ENCODE measurements around the gene IL21.

The IL21 gene

DNA sequence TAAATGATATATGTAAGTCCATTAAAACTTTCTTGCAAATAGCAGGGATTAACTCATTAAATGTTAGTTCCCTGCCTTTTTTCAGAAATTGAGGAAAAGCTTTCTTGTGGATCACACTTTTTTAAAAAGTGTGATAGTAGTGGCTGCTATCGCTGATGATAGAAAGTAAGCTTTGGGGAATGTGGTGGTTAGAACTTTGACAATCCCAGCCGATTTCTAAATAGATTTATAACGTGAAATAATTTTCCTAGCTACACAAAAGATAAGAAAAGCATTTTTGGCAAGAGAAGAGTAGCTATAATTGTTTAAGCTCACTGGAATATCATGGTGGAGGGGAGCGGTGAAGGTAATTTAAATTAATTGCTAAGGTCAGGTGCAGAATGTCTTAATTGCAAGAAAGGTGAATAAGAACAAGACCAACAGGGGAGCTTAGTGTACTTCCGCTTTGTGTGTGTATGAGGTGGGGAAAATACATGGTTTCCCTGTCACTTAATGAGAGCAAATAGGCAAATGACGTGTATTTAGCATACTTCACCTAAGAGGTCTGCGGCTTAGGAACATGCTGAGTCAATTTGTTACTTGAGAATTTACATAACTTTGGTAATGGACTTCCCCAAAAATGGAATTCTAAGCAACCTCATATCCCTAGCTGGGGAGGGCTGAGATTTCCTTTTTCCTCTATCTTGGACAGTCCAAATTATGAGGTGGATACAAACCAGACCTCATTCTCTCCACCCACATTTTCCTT, 11.7 kb upstream of the IL21 start:
- no peak for DNase-seq

- no peak for DNase-seq
Observed at GRCh38 chr4:122625156-122625555, 4.3 kb upstream of the IL21 start.

DNA sequence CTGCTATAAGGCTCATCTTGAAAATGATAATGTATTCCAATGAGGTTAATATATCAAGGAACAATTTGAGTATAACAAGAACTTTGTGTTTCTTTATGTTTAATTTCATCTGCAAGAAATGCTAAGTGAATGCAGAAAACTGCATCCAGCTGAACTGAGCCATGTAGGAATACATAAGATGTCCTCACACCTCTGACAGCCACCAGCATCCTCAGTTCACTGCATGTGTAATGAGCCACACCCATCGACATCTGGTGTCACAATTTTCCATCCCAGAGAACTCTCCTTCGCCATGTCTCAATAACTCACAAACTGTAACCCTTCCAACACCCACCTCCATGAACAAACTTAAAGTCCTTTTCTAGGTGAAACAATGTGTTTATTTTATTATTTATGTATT, 3.3 kb upstream of the IL21 start:
- DNase-seq, result no peak

DNA sequence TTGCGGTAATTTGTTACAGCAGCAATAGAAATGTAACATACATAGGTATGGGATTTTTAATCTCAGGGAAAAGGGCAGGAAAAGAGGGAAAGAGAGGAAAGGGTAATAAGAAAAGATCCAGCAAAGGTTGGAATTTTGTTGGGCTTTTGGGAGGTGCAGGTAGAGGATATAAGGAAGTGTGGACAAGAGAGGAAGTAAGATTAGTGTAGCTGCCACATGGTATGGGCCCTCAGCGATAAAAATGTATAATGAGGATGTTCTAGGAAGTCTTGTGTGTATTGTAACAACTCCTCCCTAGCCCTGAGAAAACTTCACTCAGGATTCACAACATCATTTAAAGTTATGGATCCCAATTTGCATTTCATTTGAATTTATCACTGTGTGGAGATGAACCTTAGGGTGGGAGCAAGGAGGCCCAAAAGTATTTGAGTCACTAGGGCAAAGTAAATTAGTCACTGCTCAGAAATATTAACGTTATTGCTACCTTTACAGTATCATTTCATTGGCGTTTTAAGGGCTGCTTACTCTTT, 2.8 kb upstream of the IL21 start:
- no peak for DNase-seq

GRCh38 chr4:122622400-122622799, 1.5 kb upstream of the IL21 start:
- DNase-seq, result no peak

GRCh38 chr4:122619611-122620010, 1.3 kb downstream of the IL21 start:
- no peak for DNase-seq

DNA sequence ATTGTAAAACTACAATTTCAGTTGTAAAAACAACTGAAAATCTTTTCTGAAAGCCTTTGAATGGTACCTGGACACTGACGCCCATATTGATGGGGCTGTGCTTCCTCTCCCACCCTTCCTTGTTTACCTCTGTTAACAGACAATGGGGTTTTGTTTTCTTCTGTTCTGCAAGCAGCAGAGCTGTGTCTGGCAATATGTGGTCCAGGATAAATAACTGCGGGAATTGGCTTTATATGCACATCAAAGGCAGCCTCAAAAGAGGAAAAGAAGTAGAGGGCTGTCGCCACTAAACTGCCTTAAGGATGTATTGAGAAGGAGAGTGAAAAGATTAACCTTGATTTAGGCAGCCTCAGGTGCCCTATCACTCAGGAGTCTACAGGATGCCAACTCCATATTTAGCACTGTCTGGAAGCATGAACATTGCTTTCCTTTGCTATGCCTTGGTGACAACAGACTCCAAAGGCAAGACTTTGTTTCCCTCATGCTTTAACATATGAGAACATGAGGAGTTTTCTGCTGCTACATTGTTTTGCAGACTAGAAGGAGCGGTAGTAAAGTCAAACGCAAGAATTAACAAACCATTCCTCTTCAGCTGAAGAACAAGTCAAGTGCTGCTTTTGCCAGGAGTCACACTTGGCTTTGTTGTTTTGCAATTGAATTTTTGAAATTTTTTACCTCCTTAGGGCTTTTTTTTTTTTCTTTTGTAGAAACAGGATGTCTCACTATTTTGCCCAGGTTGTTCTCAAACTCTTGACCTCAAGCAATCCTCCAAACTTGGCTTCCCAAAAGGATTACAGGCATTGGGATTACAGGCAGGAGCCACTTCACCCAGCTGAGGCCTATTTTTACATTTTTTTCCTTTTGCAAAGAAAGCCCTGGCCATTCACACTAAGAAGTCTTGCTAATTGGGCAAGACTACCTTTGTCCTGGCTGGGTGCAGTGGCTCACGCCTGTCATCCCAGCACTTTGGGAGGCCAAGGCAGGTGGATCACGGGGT, 3.0 kb downstream of the IL21 start:
- no peak for DNase-seq

DNA sequence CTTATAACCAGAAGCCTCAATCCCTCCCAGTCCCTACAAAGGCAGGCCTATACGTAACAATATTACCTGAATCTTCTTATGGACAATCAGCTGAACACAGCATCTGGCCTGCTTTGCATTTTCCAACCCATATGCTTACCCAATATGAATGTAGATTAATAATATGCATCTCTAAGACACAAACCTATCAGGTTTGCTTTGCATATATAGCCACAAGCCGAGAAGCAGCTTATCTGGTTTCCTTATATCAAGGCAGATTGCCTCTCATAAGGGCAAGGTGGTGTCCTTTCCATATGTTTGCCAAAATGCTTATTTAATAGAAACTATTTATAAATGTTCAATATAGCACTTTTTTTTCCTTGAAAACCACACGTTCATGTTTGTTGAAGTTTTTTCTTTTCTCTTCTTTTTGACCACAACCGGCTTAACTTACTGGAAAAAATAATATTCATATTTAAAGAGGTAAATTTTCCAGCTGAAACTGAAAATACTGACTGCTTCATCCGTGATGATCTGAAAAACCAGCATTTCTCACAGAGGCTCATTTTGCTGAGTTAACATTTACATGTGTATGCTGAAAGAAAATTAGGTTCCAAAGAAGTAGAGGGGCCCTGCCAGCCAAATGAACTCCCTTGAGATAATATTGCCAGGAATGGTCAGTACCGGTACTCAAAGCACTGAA, 3.8 kb downstream of the IL21 start:
- DNase-seq, result no peak

- DNase-seq, result no peak
Observed at GRCh38 chr4:122614621-122615020, 6.2 kb downstream of the IL21 start.

GRCh38 chr4:122612540-122612939, 8.3 kb downstream of the IL21 start:
- DNase-seq, result no peak

DNA sequence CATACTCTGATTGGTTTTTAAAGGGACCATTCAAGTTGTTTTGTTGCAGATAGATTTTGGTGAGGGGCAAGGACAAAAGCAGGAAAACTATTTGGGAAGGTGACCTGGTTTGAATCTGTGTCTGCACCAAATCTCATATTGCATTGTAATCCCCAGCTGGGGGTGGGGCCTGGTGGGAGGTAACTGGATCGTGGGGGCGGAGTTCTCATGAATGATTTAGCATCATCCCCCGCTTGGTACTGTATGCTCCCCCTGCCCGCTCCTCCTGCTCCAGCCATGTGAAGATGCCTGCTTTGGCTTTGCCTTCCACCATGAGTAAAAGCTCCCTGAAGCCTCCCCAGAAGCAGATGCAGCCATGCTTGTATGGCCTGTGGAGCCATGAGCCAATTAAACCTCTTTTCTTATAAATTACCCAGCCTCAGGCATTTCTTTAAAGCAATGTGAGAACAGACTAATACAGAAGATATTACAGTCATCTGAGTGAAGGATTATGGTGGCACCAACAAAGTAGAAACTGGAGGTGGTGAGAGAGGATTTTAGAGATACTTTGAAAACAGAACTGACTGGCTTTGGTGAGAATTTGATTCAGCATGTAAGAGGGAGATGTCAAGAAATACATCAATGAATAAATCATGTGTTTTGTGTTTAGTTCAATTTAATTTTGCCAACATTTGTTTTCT, 14.4 kb downstream of the IL21 start:
- no peak for DNase-seq

DNA sequence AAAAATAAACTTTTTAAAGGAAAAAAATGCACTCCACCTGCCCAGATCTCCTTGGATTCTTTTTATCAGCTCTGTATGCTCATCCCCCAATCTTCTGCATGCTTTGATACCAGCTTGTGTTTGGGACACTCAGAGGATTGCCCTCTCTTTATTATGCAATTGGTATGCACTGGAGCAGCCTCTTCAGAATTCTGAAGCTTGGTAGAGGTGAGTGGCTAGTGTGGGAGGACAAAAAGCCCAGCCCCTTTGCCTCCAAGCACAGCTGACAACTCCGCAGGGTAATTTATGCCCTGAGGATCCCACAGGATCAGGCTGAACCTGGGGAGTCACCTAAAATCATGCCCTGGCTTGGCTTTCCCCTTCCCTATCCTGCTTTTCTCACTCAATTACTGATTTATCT, 16.7 kb downstream of the IL21 start:
- DNase-seq, result no peak

GRCh38 chr4:122603156-122603574, 17.7 kb downstream of the IL21 start:
- DNase-seq, result no peak

DNA sequence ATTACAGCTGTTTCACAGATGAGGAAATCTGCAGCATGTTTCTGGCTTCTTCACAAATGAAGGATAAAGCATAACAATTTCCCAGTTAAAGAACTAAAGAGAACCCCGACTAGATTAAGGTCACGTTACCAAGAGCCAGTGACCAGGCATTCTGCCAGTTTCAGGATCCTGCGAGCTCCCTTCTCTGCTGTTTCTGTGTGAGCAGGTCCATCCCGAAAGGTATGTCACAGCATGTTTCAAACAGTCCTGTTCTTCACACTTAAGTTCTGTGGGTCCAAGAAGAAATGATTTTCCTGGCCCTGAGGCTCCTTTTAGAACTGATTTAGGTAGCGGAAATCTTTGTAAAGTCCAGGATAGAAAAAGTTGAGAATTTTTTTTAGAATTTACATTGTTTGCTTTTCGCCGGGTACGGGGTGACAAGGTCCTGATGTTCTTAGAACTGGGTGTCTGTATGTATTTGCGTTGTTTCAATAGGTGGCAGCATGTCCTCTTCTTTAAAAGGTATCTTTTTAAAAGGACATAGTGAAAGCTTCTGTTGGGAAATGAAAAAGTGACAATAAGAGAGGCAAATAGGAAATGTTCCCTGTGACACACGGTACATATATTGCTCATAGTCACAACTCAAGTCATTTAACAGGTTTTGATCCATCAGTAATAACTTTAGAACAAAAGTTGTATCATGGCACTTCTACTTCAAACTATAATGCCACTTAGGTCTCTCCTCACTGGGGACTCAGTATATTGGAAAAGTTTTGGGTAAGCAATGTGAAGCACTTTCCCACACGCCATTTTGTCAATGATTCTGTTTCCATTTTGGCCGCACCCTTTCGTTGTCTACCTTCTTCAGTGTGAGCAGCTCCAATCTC, 18.4 kb downstream of the IL21 start:
- DNase-seq, result no peak

DNA sequence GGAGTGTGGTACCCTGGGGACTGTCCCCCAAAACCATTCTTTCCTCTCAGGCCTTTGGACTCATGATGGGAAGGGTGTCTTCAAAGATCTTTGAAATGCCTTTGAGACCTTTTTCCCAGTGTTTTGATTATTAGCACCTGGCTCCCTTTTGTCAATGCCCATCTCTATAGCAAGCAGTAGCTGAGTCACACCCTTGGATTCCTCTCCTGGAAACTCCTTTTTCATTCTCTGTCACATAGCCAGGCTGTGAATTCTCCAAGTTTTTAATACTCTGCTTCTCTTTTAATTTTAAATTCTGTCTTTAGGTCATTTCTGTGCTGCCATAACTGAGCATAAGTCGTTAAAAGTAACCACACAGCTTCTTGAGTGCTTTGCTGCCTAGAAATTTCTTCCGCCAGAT, 29.7 kb downstream of the IL21 start:
- no peak for DNase-seq

GRCh38 chr4:122588453-122589238, 32.2 kb downstream of the IL21 start:
- no peak for DNase-seq

GRCh38 chr4:122584519-122584918, 36.3 kb downstream of the IL21 start:
- DNase-seq, result no peak

- no peak for DNase-seq
Observed at GRCh38 chr4:122583906-122584305, 37.0 kb downstream of the IL21 start.

- peak; percentile 49 for DNase-seq
Observed at GRCh38 chr4:122577808-122578781, 42.8 kb downstream of the IL21 start.

GRCh38 chr4:122577189-122577553, 43.7 kb downstream of the IL21 start:
- DNase-seq, result no peak
